Ovary (tissue), 3 donors: ENCODE data around the gene R3HDM1.

ENCODE experiments used
- CTCF ChIP-seq, 3 donors: fragments of 450-650 bp in 2 of 3; fragments of 200-600 bp in 1 of 3; IDR thresholded peaks; one replicate each; pipeline versions ENCODE4 v1.5.1 to v1.8.0; 2016 to 2022; ENCODE audit warnings: antibody characterized with exemption in 3 of 3, mild to moderate bottlenecking in 1 of 3
- EP300 ChIP-seq: sonication (generic); formaldehyde crosslinking; IDR thresholded peaks from one replicate; pipeline ENCODE4 v1.6.1; 2017; ENCODE audit warnings: antibody characterized with exemption
- donor health status: DM: no; HTN: no; CAD: no.

- TF ChIP-seq EP300: no peak
- TF ChIP-seq CTCF (IDR thresholded peaks at IDR 0.05): no peak
These were observed 126.7 kb downstream of the R3HDM1 start for GRCh38 chr2:135657806-135658582.
